GM23338 (cell line): ENCODE data around the gene GALNT9. TPM values are rescaled to one million over a fixed set of nuclear protein-coding genes. Genes with fewer than 3 reads are reported as not detected.

Experiments
- ATAC-seq: fragments of 200-7000 bp; cut with Tn5 transposase; 3 replicates; pipeline ENCODE4 v1.9.1; 2020
- DNase-seq: peaks from one replicate; pipeline ENCODE4 v3.0.0-alpha.2; 2015; ENCODE audit warnings: low spot score
- H2AFZ ChIP-seq: fragments of 200-600 bp; sonication (generic); 2 replicates; pipeline ENCODE4 v1.8.0; 2016; ENCODE audit warnings: antibody characterized with exemption, mild to moderate bottlenecking, moderate library complexity
- H3F3A ChIP-seq: fragments of 200-600 bp; sonication (generic); replicated peaks from 2 replicates; pipeline ENCODE4 v1.8.0; 2017; ENCODE audit warnings: antibody characterized with exemption, mixed run types, low read depth
- H3K27ac ChIP-seq: fragments of 200-600 bp; sonication (generic); 2 replicates; pipeline ENCODE4 v1.6.1; 2016; ENCODE audit warnings: low read depth
- H3K27me3 ChIP-seq: fragments of 200-600 bp; sonication (generic); 2 replicates; pipeline ENCODE4 v1.8.0; 2016; ENCODE audit warnings: mild to moderate bottlenecking, mixed run types, moderate library complexity; ENCODE audit not compliant: insufficient read depth
- H3K36me3 ChIP-seq: fragments of 200-600 bp; sonication (generic); 2 replicates; pipeline ENCODE4 v1.8.0; 2016; ENCODE audit warnings: mild to moderate bottlenecking; ENCODE audit not compliant: insufficient read depth
- H3K4me1 ChIP-seq: fragments of 200-600 bp; sonication (generic); 2 replicates; pipeline ENCODE4 v1.8.0; 2016; ENCODE audit warnings: mild to moderate bottlenecking, moderate library complexity; ENCODE audit not compliant: insufficient read depth
- H3K4me2 ChIP-seq: fragments of 200-600 bp; sonication (generic); 2 replicates; pipeline ENCODE4 v1.7.1; 2017; ENCODE audit warnings: mixed run types
- H3K4me3 ChIP-seq: fragments of 200-600 bp; sonication (generic); 2 replicates; pipeline ENCODE4 v1.6.1; 2016; ENCODE audit warnings: mixed run types
- H3K79me2 ChIP-seq: fragments of 200-600 bp; sonication (generic); replicated peaks from 2 replicates; pipeline ENCODE4 v1.8.0; 2017; ENCODE audit warnings: mild to moderate bottlenecking; ENCODE audit not compliant: insufficient read depth
- H3K9me2 ChIP-seq: fragments of 200-600 bp; sonication (generic); 2 replicates; pipeline ENCODE4 v1.8.0; 2017; ENCODE audit not compliant: insufficient read depth
- H4K20me1 ChIP-seq: fragments of 200-600 bp; sonication (generic); replicated peaks from 2 replicates; pipeline ENCODE4 v1.8.0; 2017; ENCODE audit warnings: mild to moderate bottlenecking; ENCODE audit not compliant: insufficient read depth
- H3K27ac Mint-ChIP-seq: 2 replicates; pipeline ENCODE4 v1.8.0; 2020; ENCODE audit warnings: inconsistent platforms, mild to moderate bottlenecking, moderate library complexity, mixed read lengths
- H3K27me3 Mint-ChIP-seq: 3 replicates; pipeline ENCODE4 v1.8.0; 2022; ENCODE audit warnings: low read depth, mild to moderate bottlenecking, moderate library complexity, mixed read lengths, inconsistent platforms; ENCODE audit not compliant: insufficient read depth, poor library complexity
- H3K36me3 Mint-ChIP-seq: 3 replicates; pipeline ENCODE4 v1.8.0; 2021; ENCODE audit warnings: low read depth, mild to moderate bottlenecking, inconsistent platforms, moderate library complexity, mixed read lengths
- H3K4me1 Mint-ChIP-seq: 3 replicates; pipeline ENCODE4 v1.8.0; 2020; ENCODE audit warnings: mild to moderate bottlenecking, inconsistent platforms, mixed read lengths
- H3K4me3 Mint-ChIP-seq: 3 replicates; pipeline ENCODE4 v1.8.0; 2021; ENCODE audit warnings: moderate library complexity, mild to moderate bottlenecking, inconsistent platforms, mixed read lengths
- H3K9me3 Mint-ChIP-seq: 3 replicates; pipeline ENCODE4 v1.8.0; 2020; ENCODE audit warnings: moderate library complexity, mild to moderate bottlenecking, inconsistent platforms, mixed read lengths
- CREB1 ChIP-seq: fragments of 250-450 bp; sonication (Bioruptor Pico); IDR thresholded peaks from 2 replicates; pipeline ENCODE4 v1.5.0; 2020; ENCODE audit warnings: low read depth, mild to moderate bottlenecking, moderate library complexity
- EZH2 ChIP-seq: fragments of 200-600 bp; sonication (generic); IDR thresholded peaks from one replicate; pipeline ENCODE4 v1.8.0; 2017; ENCODE audit warnings: antibody characterized with exemption, mild to moderate bottlenecking, low read depth; ENCODE audit not compliant: unreplicated experiment
- EZH2phosphoT487 ChIP-seq: fragments of 200-600 bp; sonication (generic); IDR thresholded peaks from one replicate; pipeline ENCODE4 v1.8.1; 2018; ENCODE audit warnings: antibody characterized with exemption; ENCODE audit not compliant: unreplicated experiment
- JUNB ChIP-seq: IDR thresholded peaks from one replicate; pipeline ENCODE4 v1.6.1; 2016; ENCODE audit warnings: antibody characterized with exemption; ENCODE audit not compliant: unreplicated experiment
- NANOG ChIP-seq: IDR thresholded peaks from 2 replicates; pipeline ENCODE4 v1.6.1; 2016; ENCODE audit warnings: antibody characterized with exemption, borderline replicate concordance
- STAT1 ChIP-seq: IDR thresholded peaks from one replicate; pipeline ENCODE4 v1.6.1; 2016; ENCODE audit warnings: antibody characterized with exemption; ENCODE audit not compliant: unreplicated experiment
- polyA plus RNA-seq: library from polyadenylated mRNA; unstranded; fragments of >200 nt; fragmentation: Nextera tagmentation; extraction: Ambion mirVana; gene quantifications from 2 replicates; pipeline ENCODE4 v1.2.1, GENCODE V29; 2016
- total RNA-seq: library from RNA; depleted of rRNA; stranded (reverse); fragments of >200 nt; shearing (Covaris generic); gene quantifications from 2 replicates; pipeline ENCODE4 v1.2.3, GENCODE V29; 2014
- TF ChIP-seq, protein P1 (sequence below): fragments of 250-450 bp; sonication (Bioruptor Pico); IDR thresholded peaks from 2 replicates; pipeline ENCODE4 v1.5.0; 2020; ENCODE audit warnings: mild to moderate bottlenecking, moderate library complexity
- TF ChIP-seq, protein P2 (sequence below): IDR thresholded peaks from 2 replicates; pipeline ENCODE4 v1.6.1; 2016; ENCODE audit warnings: antibody characterized with exemption
- TF ChIP-seq, protein P3 (sequence below): IDR thresholded peaks from one replicate; pipeline ENCODE4 v1.6.1; 2018; ENCODE audit warnings: antibody characterized with exemption; ENCODE audit not compliant: unreplicated experiment

The GALNT9 gene
- total and polyA plus RNA-seq, 2 experiments from 2014 or later: 0.81 to 2.5 TPM

DNA sequence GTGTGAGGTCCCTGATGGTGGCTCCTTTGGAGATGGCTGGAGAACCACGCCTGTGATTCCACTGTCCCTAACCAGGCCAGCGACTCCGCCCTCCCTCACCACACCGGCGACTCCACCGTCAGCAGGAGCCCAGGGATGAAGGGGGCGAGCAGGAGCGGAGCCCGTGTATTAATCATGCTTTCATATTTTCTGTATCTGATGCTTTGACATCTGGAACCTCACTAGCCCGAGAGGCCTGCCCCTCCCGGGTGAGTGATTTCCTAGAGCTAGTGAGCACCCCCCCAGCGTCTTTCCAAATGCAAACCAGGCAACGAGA is 115.3 kb downstream of the GALNT9 start (continued):
- TF ChIP-seq, protein P1, sequence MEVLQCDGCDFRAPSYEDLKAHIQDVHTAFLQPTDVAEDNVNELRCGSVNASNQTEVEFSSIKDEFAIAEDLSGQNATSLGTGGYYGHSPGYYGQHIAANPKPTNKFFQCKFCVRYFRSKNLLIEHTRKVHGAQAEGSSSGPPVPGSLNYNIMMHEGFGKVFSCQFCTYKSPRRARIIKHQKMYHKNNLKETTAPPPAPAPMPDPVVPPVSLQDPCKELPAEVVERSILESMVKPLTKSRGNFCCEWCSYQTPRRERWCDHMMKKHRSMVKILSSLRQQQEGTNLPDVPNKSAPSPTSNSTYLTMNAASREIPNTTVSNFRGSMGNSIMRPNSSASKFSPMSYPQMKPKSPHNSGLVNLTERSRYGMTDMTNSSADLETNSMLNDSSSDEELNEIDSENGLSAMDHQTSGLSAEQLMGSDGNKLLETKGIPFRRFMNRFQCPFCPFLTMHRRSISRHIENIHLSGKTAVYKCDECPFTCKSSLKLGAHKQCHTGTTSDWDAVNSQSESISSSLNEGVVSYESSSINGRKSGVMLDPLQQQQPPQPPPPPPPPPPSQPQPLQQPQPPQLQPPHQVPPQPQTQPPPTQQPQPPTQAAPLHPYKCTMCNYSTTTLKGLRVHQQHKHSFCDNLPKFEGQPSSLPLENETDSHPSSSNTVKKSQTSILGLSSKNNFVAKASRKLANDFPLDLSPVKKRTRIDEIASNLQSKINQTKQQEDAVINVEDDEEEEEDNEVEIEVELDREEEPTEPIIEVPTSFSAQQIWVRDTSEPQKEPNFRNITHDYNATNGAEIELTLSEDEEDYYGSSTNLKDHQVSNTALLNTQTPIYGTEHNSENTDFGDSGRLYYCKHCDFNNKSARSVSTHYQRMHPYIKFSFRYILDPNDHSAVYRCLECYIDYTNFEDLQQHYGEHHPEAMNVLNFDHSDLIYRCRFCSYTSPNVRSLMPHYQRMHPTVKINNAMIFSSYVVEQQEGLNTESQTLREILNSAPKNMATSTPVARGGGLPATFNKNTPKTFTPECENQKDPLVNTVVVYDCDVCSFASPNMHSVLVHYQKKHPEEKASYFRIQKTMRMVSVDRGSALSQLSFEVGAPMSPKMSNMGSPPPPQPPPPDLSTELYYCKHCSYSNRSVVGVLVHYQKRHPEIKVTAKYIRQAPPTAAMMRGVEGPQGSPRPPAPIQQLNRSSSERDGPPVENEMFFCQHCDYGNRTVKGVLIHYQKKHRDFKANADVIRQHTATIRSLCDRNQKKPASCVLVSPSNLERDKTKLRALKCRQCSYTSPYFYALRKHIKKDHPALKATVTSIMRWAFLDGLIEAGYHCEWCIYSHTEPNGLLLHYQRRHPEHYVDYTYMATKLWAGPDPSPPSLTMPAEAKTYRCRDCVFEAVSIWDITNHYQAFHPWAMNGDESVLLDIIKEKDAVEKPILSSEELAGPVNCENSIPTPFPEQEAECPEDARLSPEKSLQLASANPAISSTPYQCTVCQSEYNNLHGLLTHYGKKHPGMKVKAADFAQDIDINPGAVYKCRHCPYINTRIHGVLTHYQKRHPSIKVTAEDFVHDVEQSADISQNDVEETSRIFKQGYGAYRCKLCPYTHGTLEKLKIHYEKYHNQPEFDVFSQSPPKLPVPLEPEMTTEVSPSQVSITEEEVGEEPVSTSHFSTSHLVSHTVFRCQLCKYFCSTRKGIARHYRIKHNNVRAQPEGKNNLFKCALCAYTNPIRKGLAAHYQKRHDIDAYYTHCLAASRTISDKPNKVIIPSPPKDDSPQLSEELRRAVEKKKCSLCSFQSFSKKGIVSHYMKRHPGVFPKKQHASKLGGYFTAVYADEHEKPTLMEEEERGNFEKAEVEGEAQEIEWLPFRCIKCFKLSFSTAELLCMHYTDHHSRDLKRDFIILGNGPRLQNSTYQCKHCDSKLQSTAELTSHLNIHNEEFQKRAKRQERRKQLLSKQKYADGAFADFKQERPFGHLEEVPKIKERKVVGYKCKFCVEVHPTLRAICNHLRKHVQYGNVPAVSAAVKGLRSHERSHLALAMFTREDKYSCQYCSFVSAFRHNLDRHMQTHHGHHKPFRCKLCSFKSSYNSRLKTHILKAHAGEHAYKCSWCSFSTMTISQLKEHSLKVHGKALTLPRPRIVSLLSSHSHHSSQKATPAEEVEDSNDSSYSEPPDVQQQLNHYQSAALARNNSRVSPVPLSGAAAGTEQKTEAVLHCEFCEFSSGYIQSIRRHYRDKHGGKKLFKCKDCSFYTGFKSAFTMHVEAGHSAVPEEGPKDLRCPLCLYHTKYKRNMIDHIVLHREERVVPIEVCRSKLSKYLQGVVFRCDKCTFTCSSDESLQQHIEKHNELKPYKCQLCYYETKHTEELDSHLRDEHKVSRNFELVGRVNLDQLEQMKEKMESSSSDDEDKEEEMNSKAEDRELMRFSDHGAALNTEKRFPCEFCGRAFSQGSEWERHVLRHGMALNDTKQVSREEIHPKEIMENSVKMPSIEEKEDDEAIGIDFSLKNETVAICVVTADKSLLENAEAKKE (CRISPR knock-in tag): no peak
- no peak for TF ChIP-seq EZH2
- TF ChIP-seq, protein P2, sequence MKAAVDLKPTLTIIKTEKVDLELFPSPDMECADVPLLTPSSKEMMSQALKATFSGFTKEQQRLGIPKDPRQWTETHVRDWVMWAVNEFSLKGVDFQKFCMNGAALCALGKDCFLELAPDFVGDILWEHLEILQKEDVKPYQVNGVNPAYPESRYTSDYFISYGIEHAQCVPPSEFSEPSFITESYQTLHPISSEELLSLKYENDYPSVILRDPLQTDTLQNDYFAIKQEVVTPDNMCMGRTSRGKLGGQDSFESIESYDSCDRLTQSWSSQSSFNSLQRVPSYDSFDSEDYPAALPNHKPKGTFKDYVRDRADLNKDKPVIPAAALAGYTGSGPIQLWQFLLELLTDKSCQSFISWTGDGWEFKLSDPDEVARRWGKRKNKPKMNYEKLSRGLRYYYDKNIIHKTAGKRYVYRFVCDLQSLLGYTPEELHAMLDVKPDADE: no peak
- TF ChIP-seq EZH2phosphoT487: no peak
- TF ChIP-seq JUNB: no peak

DNA sequence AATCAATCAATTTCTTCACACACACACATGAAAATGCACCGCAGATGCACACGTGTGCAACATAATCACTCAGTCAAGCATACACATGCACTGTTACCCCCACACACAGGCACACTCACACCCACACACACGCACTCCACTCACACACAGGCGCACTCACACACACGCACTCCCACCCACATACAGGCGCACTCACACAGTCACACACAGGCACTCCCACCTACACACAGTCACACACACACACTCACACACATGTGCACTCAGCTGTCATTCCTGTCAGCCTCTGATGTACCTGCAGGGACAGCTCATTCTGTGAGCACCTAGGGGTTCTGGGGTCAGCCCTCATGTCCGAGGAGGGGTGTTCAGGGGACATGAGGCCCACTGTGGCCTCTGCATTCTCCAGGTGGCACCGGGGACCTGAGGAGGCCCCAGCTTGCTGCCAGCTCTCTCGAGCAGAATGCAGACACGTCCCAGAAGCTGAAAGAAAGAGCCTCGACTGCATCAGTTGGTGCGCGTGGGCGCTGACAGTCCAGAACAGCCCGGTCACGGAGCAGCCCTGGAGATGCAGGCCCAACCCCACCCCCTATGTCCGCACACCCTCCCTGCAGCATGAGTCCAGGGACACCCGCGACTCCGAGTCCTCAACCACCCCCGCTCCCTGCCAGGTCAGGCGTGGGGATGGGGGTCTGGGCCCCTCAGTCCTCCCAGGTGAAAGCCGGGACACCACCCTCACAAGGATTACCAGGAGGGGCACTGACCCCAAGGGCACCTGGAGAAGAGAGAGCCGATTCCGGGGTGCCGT is 115.8 kb downstream of the GALNT9 start:
- Histone ChIP-seq H3K27me3 (0 out of 2 replicates have a peak, but pooled peaks cover 3% of the 10 kb centered on the region), H3K79me2 (no peaks in the 10 kb centered on the region), H3K4me1 (no peaks in the 10 kb centered on the region), H4K20me1 (no peaks in the 10 kb centered on the region), H3K4me2 (no peak overlapping the region), H3K27ac (no peak overlapping the region), H3K36me3 (no peaks in the 10 kb centered on the region), H3K4me3 (no peak overlapping the region), H2AFZ (no peak overlapping the region), H3K9me2 (no peaks in the 10 kb centered on the region), H3F3A (no peaks in the 10 kb centered on the region)
- TF ChIP-seq, protein P3, sequence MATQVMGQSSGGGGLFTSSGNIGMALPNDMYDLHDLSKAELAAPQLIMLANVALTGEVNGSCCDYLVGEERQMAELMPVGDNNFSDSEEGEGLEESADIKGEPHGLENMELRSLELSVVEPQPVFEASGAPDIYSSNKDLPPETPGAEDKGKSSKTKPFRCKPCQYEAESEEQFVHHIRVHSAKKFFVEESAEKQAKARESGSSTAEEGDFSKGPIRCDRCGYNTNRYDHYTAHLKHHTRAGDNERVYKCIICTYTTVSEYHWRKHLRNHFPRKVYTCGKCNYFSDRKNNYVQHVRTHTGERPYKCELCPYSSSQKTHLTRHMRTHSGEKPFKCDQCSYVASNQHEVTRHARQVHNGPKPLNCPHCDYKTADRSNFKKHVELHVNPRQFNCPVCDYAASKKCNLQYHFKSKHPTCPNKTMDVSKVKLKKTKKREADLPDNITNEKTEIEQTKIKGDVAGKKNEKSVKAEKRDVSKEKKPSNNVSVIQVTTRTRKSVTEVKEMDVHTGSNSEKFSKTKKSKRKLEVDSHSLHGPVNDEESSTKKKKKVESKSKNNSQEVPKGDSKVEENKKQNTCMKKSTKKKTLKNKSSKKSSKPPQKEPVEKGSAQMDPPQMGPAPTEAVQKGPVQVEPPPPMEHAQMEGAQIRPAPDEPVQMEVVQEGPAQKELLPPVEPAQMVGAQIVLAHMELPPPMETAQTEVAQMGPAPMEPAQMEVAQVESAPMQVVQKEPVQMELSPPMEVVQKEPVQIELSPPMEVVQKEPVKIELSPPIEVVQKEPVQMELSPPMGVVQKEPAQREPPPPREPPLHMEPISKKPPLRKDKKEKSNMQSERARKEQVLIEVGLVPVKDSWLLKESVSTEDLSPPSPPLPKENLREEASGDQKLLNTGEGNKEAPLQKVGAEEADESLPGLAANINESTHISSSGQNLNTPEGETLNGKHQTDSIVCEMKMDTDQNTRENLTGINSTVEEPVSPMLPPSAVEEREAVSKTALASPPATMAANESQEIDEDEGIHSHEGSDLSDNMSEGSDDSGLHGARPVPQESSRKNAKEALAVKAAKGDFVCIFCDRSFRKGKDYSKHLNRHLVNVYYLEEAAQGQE: no peak
- TF ChIP-seq EZH2phosphoT487 (no peak), CREB1 (CRISPR knock-in tag) (no peak), NANOG (no peak), STAT1 (no peak)
- TF ChIP-seq, protein P2: no peak
- no peaks in the 10 kb centered on the region; the same call in none of the 3 replicates for H3K9me3 Mint-ChIP-seq
- ATAC-seq: no peak
- no peak for DNase-seq
- H3K4me1 Mint-ChIP-seq: no peaks in the 10 kb centered on the region
- H3K36me3 Mint-ChIP-seq: no peaks in the 10 kb centered on the region
- H3K27me3 Mint-ChIP-seq: peaks cover 17% of the 10 kb centered on the region
- no peak overlapping the region for H3K4me3 Mint-ChIP-seq
- H3K27ac Mint-ChIP-seq: no peak overlapping the region
